DOHH2 (cell line): ENCODE data around the gene KNL1.

ENCODE experiments used
- H3F3A ChIP-seq: fragments of 200-600 bp; sonication (generic), shearing (Covaris generic); 2 replicates; pipeline ENCODE4 v1.6.0; 2016; ENCODE audit warnings: antibody characterized with exemption, mild to moderate bottlenecking; ENCODE audit not compliant: control insufficient read depth, insufficient read depth
- H3K27ac ChIP-seq: fragments of 200-600 bp; sonication (generic); 2 replicates; pipeline ENCODE4 v1.5.1; 2014; ENCODE audit warnings: low read depth, mild to moderate bottlenecking, low read length, moderate library complexity
- H3K27me3 ChIP-seq: fragments of 200-600 bp; sonication (generic); 2 replicates; pipeline ENCODE4 v1.6.1; 2014; ENCODE audit warnings: mild to moderate bottlenecking, low read length, mixed read lengths; ENCODE audit not compliant: control insufficient read depth
- H3K36me3 ChIP-seq: fragments of 200-600 bp; sonication (generic); 2 replicates; pipeline ENCODE4 v1.6.1; 2014; ENCODE audit warnings: mild to moderate bottlenecking, low read length, moderate library complexity, mixed read lengths; ENCODE audit not compliant: control insufficient read depth
- H3K4me1 ChIP-seq: fragments of 200-600 bp; sonication (generic); 2 replicates; pipeline ENCODE4 v1.6.1; 2014; ENCODE audit warnings: mild to moderate bottlenecking, low read length, mixed read lengths; ENCODE audit not compliant: control insufficient read depth
- H3K4me2 ChIP-seq: fragments of 200-600 bp; sonication (generic); 2 replicates; pipeline ENCODE4 v1.6.0; 2014; ENCODE audit warnings: mild to moderate bottlenecking, low read length, moderate library complexity
- H3K4me3 ChIP-seq: fragments of 200-600 bp; sonication (generic); 2 replicates; pipeline ENCODE4 v1.5.1; 2014; ENCODE audit warnings: mild to moderate bottlenecking, low read length, mixed read lengths
- H3K79me2 ChIP-seq: fragments of 200-600 bp; sonication (generic); 2 replicates; pipeline ENCODE4 v1.6.1; 2014; ENCODE audit warnings: mild to moderate bottlenecking, low read length, mixed read lengths; ENCODE audit not compliant: control insufficient read depth
- H3K9me2 ChIP-seq: fragments of 200-600 bp; sonication (generic); replicated peaks from 2 replicates; pipeline ENCODE4 v1.6.1; 2014; ENCODE audit warnings: mild to moderate bottlenecking, low read length, mixed read lengths; ENCODE audit not compliant: control insufficient read depth
- H3K9me3 ChIP-seq: fragments of 200-600 bp; sonication (generic); 2 replicates; pipeline ENCODE4 v1.6.1; 2014; ENCODE audit warnings: antibody characterized with exemption, low read length, mixed read lengths; ENCODE audit not compliant: control insufficient read depth, insufficient read depth
- H4K20me1 ChIP-seq: fragments of 200-600 bp; sonication (generic); 2 replicates; pipeline ENCODE4 v1.6.0; 2014; ENCODE audit warnings: low read depth, mild to moderate bottlenecking, antibody characterized with exemption, low read length, moderate library complexity; ENCODE audit not compliant: control insufficient read depth, insufficient read depth
- EZH2phosphoT487 ChIP-seq: fragments of 200-600 bp; sonication (generic); IDR thresholded peaks from 2 replicates; pipeline ENCODE4 v1.6.1; 2017; ENCODE audit warnings: borderline replicate concordance, mild to moderate bottlenecking, antibody characterized with exemption, low read length, moderate library complexity, mixed read lengths
- TF ChIP-seq, protein P1 (sequence below): fragments of 200-600 bp; sonication (generic); IDR thresholded peaks from one replicate; pipeline ENCODE4 v1.5.1; 2014; ENCODE audit warnings: antibody characterized with exemption, mild to moderate bottlenecking, low read depth, low read length; ENCODE audit not compliant: poor library complexity, severe bottlenecking

KNL1 gene

DNA sequence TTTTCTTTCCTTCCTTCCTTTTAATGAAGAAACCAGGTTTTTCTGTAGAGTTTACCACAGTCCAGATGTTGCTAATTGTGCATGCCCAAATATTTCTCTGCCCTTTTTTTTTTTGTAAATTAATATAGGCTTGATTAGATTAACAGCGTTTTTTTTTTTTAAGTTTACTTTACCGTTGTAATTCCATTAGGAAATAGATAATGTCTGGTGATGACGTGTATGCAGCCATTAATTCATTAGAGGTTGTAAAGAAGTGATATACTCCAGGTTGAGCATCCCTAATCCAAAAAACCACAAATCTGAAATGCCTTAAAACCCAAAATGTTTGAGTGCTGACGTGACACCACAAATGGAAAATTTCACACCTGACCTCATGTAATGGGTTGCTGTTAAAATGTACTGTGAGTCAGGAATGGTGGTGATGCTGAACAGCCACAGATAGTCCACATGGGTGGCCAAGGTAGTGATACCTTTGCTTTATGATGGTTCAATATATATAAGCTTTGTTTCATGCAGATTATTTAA lies 43.2 kb downstream of the KNL1 start:
- Histone ChIP-seq H3K4me1 (no peaks in the 10 kb centered on the region), H3K27me3 (no peaks in the 10 kb centered on the region), H3K9me3 (no peaks in the 10 kb centered on the region), H3K27ac (no peak overlapping the region), H3K4me2 (no peak overlapping the region), H4K20me1 (no peaks in the 10 kb centered on the region), H3K79me2 (no peaks in the 10 kb centered on the region), H3K36me3 (peaks cover 66% of the 10 kb centered on the region), H3K4me3 (no peak overlapping the region), H3F3A (no peaks in the 10 kb centered on the region), H3K9me2 (no peaks in the 10 kb centered on the region)
- TF ChIP-seq, protein P1, sequence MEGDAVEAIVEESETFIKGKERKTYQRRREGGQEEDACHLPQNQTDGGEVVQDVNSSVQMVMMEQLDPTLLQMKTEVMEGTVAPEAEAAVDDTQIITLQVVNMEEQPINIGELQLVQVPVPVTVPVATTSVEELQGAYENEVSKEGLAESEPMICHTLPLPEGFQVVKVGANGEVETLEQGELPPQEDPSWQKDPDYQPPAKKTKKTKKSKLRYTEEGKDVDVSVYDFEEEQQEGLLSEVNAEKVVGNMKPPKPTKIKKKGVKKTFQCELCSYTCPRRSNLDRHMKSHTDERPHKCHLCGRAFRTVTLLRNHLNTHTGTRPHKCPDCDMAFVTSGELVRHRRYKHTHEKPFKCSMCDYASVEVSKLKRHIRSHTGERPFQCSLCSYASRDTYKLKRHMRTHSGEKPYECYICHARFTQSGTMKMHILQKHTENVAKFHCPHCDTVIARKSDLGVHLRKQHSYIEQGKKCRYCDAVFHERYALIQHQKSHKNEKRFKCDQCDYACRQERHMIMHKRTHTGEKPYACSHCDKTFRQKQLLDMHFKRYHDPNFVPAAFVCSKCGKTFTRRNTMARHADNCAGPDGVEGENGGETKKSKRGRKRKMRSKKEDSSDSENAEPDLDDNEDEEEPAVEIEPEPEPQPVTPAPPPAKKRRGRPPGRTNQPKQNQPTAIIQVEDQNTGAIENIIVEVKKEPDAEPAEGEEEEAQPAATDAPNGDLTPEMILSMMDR: no peak
- no peak for TF ChIP-seq EZH2phosphoT487

DNA sequence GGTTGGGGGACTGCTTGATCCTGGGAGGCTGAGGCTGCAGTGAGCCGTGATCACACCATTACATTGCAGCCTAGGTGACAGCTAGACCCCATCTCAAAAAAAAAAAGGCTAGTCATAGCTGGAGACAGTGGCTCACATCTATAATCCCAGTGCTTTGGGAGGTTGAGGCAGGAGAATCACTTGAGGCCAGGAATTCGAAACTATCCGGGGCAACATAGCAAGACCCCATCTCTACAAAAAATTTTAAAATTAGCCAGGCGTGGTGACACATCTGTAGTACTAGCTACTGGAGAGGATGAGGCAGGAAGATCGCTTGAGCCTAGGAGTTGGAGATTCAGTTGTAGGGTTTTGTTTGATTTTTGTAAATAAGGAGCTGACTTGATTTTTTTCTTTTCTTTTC lies 45.6 kb downstream of the KNL1 start:
- Histone ChIP-seq H3K27ac (no peak overlapping the region), H3K4me3 (no peak overlapping the region), H3K79me2 (no peaks in the 10 kb centered on the region), H3K27me3 (no peaks in the 10 kb centered on the region), H3K9me3 (no peaks in the 10 kb centered on the region), H3K4me1 (no peaks in the 10 kb centered on the region), H3K36me3 (peaks cover 52% of the 10 kb centered on the region), H3F3A (no peaks in the 10 kb centered on the region), H3K4me2 (no peak overlapping the region), H3K9me2 (no peaks in the 10 kb centered on the region), H4K20me1 (no peaks in the 10 kb centered on the region)
- TF ChIP-seq, protein P1: no peak
- no peak for TF ChIP-seq EZH2phosphoT487

DNA sequence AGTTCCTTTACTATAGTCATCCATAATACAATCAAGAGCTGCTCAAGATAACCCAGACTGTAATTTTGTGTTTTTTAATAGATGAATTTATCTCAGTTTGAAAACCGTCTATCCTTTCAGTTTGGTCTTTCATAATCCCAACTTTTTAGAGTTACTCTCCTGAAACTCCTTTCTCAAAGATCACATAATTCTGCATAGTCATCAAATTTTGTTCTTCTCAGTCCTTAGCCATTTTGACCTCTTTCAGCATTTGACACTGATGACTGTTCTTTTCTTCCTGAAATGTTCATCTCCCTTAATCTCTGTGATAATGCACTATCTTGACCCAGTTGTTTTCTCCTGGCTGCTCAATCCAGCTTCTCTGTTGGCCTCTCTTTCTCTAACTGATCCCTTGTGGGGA lies 53.5 kb downstream of the KNL1 start:
- Histone ChIP-seq H3K4me2 (no peak overlapping the region), H3K9me2 (no peaks in the 10 kb centered on the region), H3K4me1 (no peaks in the 10 kb centered on the region), H3K36me3 (peaks cover 64% of the 10 kb centered on the region), H3K79me2 (no peaks in the 10 kb centered on the region), H3K27me3 (no peaks in the 10 kb centered on the region), H3K4me3 (no peak overlapping the region), H3K27ac (no peak overlapping the region), H3K9me3 (no peaks in the 10 kb centered on the region), H4K20me1 (no peaks in the 10 kb centered on the region), H3F3A (peaks cover 7% of the 10 kb centered on the region)
- TF ChIP-seq, protein P1: no peak
- TF ChIP-seq EZH2phosphoT487: no peak
